ENCODE results near the gene DDX28.
"Not testable (repeated sequence)": the region's sequence is repeated elsewhere in the genome, so short reads cannot be mapped to it uniquely, and the experiment has no call there.

The DDX28 gene

DNA sequence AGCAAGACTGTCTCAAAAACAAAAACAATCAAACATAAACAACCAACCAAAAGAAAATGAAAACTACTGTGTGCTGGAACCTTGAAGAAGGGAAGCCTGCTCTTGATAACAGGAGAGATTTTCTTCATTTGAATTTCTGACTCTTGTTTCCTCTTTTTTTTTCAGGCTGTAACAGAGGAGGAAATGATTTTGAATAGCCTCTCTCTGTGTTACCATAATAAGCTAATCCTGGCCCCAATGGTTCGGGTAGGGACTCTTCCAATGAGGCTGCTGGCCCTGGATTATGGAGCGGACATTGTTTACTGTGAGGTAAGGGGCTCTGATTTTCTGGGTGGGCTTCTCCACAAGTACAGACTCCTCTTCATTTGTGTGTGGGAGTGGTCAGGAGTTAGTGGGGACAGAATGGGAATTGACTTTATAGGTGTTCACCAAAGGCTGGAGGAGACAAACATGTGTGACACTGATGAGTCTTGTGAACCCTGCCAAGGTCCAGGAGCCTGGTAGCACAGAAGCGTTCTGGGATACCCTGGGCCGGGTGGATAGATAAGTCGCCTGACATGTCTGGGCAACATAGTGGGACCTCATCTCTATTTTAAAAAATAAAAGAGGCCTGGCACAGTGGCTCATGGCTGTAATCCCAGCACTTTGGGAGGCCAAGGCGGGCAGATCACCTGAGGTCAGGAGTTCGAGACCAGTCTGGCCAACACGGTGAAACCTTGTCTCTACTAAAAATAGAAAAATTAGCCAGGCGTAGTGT lies 15.0 kb upstream of the DDX28 start:
- no peak for DNase-seq

DNA sequence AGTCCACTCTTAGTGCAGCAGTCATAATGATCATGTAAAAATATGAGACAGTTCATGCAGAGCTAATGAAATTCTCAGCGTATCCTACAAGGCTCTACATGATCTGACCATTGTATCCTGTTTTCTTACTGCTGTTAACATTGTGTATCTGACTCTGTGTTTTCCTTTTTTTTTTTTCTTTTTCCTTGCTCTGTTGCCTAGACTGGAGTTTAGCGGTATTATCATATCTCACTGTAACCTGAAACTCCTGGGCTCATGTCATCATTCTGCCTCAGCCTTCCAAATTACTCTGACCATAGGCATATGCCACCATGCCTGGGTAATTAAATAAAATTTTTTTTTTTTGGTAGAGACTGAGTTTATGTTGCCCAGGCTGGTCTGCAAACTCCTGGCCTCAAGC lies 12.2 kb upstream of the DDX28 start:
- DNase-seq = no peak

DNA sequence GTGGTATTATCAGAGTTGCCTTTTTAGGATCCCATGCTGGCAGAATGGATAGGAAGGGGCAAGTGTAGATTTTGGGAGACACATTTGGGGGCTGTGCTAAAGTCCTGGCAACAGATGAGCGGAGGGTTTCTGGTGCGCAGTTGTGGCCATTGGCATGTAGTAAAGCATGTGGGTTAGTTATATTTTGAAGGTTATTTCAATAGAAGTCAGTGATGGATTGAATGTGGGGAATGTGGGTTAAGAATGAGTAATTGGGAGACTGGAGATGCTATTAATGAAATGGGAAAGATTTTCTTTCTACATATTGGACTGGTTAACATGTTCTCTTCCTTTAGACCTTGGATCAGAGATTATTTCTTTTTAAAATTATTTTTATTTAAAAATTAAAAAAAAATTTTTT lies 10.1 kb upstream of the DDX28 start:
- DNase-seq = no peak

DNA sequence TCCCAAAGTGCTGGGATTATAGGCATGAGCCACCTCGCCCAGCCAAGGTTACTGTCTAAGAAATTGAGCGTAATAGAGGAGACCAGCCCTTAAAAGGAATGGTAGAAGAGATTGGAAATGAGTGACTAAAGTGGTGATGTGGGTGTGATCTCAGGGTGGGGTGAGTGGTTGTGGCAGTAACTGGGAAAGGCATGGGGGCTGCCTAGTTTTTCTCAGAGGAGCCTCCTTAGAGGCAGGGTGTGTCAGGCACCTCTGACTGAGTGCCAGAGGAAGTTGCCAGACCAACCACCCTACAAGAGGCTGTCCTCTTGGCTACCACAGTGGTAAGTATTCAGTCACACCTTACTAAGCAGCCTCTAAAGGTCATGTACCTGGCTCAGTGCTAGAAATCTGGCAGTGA lies 8.9 kb upstream of the DDX28 start:
- no peak for DNase-seq

DNA sequence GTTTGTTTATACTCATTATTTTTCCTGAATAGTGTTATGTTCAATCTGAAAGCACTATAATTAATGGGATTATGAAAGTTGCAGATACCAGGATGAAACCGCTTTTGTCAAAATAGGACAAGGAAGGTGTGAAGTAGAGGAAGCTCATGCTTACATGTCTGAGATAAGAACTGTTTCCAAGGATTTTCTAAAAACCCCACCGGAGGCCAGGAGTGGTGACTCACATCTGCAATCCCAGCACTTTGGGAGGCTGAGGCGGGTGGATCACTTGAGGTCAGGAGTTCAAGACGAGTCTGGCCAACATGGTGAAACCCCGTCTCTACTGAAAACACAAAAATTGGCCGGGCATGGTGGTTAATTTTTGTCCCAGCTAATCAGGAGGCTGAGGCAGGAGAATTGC lies 7.1 kb upstream of the DDX28 start:
- not testable (repeated sequence) for DNase-seq

DNA sequence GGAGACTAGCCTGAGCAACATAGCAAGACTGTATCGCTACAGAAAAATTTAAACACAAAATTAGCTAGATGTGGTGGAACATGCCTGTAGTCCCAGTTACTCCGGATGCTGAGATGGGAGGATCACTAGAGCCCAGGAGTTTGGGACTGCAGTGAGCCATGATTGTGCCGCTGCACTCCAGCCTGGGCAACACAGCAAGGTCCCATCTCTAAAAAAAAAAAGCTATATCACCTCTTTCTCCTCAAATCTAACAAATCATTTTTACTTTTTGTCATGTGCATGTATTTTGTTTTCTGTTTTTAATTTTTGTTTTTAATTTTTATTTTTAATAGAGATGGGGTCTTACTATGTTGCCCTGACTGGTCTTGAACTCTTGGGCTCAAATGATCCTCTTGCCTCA lies 6.0 kb upstream of the DDX28 start:
- DNase-seq = no peak

DNA sequence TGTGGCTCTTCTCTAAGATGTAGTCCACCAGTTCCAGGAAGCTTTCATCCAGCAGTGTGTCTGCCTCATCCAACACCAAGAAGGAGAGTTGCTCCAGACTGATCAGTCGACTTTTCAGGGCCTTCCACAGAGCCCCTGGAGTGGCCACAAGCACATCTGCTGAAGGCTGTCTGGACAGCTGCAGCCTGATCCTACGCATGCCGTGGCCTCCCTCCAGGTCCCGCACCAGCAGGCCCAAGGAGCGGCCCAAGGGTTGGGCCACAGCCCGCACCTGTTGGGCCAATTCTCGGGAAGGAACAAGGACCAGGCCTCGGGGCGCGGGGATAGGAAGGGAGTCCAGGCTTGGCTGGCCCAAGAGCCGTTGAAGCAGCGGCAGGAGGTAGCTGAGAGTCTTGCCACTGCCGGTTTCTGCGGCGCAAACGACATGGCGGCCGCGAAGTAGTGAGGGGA lies 729 bp downstream of the DDX28 start:
- DNase-seq = no peak

DNA sequence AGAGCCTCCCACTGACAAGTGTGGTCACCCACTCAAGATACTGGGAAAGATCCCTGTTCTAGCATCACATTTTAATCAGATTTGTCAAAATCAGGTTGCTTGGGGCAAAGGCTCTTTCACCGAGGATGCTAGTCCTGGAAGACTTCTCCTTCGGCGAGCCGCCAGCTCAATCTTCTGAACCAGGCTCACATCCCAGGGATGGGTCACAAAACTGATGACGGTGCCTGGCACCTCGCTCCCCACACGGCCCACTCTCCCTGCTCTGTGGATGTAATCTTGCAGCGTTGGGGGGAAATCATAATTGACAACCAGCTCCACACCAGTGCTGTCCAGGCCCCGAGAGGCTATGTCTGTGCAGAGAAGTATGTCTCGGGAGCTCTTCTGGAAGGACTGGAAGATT lies 1.5 kb downstream of the DDX28 start:
- no peak for DNase-seq

DNA sequence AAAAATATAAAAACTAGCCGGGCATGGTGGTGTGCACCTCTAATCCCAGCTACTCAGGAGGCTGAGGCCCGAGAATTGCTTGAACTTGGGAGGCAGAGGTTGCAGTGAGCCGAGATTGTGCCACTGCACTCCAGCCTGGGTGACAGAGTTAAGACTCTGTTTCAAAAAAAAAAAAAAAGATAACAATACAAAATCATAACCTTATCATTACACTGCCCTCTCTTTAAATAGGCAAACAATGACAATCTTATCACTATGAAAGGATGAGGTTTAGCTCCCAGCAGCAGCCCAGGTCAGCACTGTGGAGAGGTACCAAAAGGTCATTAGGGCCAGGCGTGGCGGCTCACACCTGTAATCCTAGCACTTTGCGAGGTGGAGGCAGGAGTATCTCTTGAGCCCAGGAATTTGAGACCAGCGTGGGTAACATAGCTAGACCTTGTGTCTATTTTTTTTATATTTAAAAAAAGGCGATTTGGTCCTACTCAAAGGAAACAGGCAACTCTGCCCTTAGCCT lies 3.8 kb downstream of the DDX28 start:
- DNase-seq = no peak

DNA sequence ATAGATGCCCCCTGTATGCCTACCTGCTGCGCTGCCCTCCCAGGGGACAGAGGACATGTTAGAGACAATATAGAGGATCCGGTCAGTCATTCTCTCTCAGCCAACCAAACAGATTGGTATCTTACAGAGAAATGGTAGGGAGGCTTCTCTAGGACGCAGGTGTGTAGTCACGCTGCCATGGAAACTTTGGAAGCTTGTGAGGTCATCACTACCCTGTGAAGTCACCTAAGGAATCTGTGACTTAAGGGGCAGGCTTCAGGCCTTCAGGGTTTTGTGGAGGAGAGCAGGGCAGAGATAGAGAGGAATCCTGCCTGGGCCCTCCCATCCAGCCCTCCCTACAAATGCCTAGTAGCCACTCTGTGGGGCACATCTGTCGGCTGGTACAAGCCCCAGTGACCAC lies 7.4 kb downstream of the DDX28 start, which contains the start of gene DPEP2NB:
TSS of gene DPEP2NB (minus strand) at position 231 of the 400 bp plus-strand sequence. CDS start at position 90, 141 bp downstream.
- DNase-seq = no peak

DNA sequence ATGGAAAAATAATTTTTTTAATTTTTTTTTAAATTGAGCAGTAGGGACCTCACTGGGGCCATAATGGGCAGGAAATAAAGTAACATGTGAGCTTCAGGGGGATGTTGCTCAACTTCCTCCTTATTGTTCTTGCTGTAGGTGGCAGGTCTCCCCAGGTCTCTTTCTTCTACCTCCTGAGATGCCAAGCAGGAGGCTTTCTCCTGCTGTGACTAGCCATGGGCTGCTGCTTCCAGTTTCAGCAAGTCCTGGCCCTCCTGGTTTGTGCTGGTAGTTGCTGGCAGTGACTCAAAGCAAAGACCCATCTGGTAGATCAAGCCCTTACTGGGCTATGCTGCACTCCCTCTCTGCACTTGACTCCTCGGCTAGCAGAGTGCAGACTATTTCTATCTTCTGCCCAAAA lies 9.6 kb downstream of the DDX28 start:
- no peak for DNase-seq

DNA sequence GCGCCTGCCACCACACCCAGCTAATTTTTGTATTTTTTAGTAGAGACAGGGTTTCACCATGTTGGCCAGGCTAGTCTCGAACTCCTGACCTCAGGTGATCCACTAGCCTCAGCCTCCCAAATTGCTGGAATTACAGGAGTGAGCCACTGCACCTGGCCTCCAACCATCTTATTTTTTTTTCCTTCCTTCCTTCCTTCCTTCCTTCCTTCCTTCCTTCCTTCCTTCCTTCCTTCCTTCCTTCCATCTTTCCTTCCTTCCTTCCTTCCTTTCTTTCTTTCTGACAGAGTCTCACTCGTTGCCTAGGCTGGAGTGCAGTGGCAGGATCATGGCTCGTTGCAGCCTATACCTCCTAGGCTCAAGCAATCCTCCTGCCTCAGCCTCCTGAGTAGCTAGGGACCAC lies 13.2 kb downstream of the DDX28 start:
- DNase-seq = not testable (repeated sequence)

DNA sequence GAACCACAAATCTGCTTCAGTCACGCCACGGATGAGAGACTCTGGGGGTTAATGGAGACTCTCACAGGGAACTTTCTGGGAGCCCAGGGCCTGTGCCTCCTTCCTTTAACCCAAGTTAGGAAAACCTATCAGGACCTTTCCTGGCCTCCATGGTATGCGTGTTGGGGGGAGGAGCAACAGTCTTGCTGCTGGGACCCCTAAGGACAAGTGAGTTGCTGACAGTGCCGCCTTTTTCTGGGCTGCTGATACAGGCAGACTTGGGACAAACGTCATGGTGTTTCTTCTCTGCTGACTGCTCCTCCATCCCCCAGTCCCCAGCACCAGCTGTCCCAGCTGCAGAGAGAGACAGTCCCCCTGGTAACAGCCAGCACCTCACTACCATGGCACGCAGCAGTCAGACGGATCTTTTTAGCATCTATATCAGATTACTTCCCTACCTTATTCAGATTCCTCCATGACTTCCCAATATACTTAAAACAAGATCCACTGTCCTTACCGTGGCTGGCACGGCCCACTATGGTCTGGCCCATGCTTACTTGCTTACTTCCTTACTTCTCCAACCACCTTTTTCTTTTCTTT lies 13.8 kb downstream of the DDX28 start:
- DNase-seq = no peak

DNA sequence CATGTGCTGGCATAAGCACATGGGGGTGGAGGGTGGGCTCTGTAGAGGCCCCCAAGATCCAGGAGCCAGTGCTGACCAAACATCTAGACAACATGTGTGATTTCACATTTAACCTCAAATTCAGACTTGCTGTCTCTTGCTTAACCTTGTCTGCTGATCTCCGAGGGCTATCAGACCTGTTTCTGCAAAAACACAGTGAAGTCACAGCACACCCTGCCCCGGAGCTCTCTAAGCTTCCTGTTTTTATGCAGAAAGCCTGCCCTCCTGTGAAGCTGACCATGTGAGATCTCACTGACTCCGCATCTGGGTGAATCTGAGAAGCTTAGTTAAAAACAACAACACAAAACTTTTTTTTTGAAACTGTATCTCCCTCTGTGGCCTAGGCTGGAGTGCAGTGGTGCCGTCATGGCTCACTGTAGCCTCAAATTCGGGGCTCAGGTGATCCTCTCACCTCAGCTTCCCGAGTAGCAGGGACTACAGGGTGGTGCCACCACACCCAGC lies 17.2 kb downstream of the DDX28 start:
- DNase-seq = no peak

DNA sequence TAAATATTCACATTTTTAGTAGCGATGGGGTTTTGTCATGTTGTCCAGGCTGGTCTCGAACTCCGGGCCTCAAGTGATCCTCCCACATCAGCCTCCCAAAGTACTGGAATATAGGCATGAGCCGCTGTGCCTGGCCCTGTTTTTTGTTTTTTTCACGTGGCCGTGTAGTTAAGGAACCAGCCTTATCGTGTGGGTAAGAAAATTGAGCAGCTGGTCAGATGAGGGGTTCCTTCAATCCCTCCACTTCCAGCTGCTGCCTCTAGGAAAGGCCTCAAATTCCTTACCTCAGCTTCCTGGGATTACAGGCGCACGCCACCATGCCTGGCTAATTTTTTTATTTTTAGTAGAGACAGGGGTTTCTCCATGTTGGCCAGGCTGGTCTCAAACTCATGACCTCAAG lies 17.8 kb downstream of the DDX28 start:
- DNase-seq = no peak

DNA sequence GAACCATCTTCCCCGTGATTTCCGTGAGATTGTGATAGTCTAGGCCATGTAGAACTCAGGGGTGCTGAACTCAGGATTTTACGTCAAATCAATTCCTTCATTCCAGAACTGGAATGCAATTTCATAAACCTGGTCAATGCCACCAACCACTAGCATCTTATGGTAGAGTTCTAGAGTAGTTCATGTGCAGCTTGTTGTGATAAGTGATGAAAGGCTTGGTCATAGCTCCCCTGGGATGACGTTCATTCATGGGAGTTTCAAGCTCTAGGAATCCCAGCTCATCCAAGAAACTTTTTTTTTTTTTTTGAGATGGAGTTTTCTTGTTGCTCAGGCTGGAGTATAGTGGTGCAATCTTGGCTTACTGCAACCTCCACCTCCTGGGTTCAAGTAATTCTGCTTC lies 20.0 kb downstream of the DDX28 start:
- DNase-seq = no peak

DNA sequence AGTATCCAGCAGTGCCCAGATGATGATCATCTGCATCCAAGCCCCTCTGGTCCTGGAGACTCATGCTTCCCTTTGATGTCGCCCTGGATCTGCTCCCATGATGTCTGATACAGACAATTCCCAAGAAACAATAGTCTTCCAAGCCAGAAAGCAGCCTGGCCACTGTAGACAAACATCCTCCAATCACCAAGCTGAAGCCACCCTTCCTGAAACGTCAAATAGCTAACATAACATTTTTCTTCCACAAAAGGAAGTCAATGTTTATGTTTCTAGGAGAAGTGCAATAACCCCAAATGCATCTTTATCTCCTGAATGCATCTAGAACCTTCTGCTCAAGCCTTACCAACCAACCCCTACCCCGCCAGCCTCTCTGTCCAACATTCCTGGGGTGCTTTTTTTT lies 22.6 kb downstream of the DDX28 start:
- DNase-seq = no peak

DNA sequence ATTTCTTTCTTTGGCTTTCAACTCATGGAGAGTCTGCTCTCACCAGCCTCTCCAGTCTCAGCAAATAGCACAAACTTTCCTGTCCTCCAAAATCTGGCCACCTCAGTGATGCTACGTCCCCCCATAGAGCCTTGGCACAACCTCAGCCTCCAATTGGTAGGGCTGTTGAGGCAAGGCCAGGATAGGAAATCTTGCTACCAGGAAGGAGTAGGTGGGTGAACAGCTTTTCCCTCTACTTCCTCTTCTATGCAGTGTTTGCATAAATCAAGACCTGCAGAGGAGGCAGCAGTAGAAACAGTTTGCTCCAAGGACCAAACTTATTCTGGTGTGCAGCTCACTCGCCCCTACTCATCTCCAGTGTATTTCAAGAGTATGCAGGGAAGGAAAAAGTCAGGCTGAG lies 23.0 kb downstream of the DDX28 start:
- DNase-seq = no peak

DNA sequence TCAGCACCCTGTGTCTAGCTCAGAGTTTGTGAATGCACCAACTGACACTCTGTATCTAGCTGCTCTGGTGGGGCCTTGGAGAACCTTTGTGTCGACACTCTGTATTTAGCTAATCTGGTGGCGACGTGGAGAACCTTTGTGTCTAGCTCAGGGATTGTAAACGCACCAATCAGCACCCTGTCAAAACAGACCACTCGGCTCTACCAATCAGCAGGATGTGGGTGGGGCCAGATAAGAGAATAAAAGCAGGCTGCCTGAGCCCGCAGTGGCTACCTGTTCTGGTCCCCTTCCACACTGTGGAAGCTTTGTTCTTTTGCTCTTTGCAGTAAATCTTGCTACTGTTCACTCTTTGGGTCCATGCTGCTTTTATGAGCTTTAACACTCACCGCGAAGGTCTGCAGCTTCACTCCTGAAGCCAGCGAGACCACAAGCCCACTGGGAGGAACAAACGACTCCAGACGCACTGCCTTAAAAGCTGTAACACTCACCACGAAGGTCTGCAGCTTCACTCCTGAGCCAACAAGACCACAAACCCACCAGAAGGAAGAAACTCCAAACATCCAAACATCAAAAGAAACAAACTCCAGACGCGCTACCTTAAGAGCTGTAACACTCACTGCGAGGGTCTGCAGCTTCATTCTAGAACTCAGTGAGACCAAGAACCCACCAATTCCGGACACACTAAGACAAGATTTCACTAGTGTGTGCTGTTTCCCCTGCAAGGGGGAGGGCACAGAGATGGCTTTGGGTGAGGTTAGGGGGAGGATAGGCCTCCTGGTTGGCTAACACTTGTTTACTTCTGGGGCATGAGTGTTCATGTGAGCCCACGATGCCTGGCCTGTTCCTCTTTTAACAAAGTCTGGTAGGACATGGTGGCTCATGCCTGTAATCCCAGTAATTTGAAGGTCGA lies 24.0 kb downstream of the DDX28 start, which contains the start of gene DPEP2:
TSS of gene DPEP2 (minus strand) at position 706 of the 910 bp plus-strand sequence. CDS start 6,272 bp downstream, outside the sequence.
- DNase-seq = not testable (repeated sequence)

DNA sequence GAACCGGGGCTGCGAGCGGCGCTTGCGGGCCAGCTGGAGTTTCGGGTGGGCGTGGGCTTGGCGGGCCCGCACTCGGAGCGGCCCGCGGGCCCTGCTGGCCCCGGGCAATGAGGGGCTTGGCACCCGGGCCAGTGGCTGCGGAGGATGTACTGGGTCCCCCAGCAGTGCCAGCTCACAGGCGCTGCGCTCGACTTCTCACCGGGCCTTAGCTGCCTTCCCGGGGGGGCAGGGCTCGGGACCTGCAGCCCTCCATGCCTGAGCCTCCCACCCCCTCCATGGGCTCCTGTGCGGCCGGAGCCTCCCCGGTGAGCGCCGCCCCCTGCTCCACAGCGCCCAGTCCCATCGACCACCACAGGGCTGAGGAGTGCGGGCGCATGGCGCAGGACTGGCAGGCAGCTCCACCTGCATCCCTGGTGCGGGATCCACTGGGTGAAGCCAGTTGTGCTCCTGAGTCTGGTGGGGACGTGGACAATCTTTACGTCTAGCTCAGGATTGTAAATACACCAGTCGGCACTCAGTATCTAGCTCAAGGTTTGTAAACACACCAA lies 24.7 kb downstream of the DDX28 start:
- not testable (repeated sequence) for DNase-seq

DNA sequence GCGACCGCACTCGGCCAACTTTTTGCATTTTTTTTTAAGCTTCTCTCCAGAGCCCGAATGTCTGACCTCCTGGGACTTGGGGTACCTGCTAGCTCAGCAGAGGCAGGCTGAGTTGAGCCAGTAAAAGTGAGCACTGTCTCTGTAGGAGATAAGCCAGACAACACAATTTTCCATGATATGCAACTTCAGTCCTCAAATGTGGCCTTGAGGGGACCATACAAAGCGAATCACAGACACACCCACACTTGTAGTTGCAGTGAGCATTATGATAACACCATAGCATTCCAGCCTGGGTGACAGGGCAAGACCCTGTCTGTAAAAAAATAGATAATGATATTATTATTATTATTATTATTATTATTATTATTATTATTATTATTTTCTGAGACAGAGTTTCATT lies 26.4 kb downstream of the DDX28 start:
- DNase-seq = no peak

DNA sequence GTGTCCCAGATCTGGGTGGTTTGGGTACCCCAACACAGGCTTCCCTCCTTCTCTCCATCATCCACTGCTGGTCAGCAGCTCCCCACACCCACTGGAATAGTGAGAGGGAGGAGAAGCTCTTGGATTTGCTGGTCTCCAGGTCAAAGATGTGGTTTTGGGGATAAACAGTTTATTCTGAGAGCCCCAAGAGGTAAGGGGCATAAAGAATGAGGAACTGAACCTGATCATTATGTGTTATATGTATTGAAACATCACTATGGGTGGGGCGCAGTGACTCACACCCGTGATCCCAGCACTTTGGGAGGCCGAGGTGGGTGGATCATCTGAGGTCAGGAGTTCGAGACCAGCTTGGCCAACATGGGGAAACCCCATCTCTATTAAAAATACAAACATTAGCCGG lies 27.6 kb downstream of the DDX28 start:
- no peak for DNase-seq

DNA sequence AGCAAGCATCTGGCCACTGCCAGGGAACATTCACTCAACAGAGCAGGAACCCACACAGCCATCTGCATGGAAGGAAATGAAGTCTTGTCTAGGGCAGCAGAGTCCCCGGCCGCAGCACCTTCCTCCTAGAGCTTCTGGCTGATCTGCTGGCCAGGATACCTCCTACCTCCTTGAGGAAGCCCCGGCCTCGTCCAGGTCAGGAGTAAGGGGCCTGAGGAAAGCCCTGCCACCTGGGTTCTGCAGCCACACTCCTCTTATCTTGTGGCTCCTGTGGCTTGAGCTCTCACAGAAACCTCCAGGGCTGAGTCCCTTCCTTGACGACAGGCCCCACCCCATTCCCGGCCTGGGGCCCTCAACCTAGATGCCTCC lies 29.0 kb downstream of the DDX28 start:
- DNase-seq = not testable (repeated sequence)

Measured in DMS79 (cell line).